Stimulated activated naive CD8-positive, alpha-beta T cell treated with anti-CD3 and anti-CD28 coated beads, Interleukin-15, amount 100 ng/mL, for 72 hours (primary cell): Measurements from ENCODE around the gene ZDHHC24.
"Not testable (repeated sequence)": the region's sequence is repeated elsewhere in the genome, so short reads cannot be mapped to it uniquely, and the experiment has no call there.

Source experiments
- ATAC-seq: fragments of 150-1000 bp; cut with Tn5 transposase; 2 replicates; pipeline ENCODE4 v1.10.0; 2021; ENCODE audit warnings: mild to moderate bottlenecking, moderate library complexity
- DNase-seq, 2 donors: peaks; one replicate each; pipeline ENCODE4 v3.0.0; 2021 to 2022
- H3K27ac Mint-ChIP-seq, 2 donors: one replicate each; pipeline ENCODE4 v1.8.0; 2022; ENCODE audit warnings: mild to moderate bottlenecking in 2 of 2, mixed read lengths in 2 of 2, moderate library complexity in 2 of 2
- H3K27me3 Mint-ChIP-seq: one replicate; pipeline ENCODE4 v1.8.0; 2022; ENCODE audit warnings: mixed read lengths
- H3K4me1 Mint-ChIP-seq: one replicate; pipeline ENCODE4 v1.8.0; 2022; ENCODE audit warnings: mild to moderate bottlenecking, mixed read lengths
- H3K4me3 Mint-ChIP-seq, 2 donors: one replicate each; pipeline ENCODE4 v1.8.0; 2022; ENCODE audit warnings: mild to moderate bottlenecking in 2 of 2, mixed read lengths in 2 of 2, moderate library complexity in 1 of 2
- H3K9me3 Mint-ChIP-seq, 2 donors: one replicate each; pipeline ENCODE4 v1.8.0; 2022; ENCODE audit warnings: mixed read lengths in 2 of 2

ZDHHC24 gene

GRCh38 chr11:66542362-66542761 is 3.5 kb downstream of the ZDHHC24 start:
- Mint-ChIP-seq H3K27ac (peak overlapping the region in 1 of 2 donors; percentile 17), H3K9me3 (no peaks in the 10 kb centered on the region), H3K4me3 (no peak overlapping the region), H3K4me1 (peaks cover 41% of the 10 kb centered on the region), H3K27me3 (no peaks in the 10 kb centered on the region)
- DNase-seq (no peak), ATAC-seq (no peak)

DNA sequence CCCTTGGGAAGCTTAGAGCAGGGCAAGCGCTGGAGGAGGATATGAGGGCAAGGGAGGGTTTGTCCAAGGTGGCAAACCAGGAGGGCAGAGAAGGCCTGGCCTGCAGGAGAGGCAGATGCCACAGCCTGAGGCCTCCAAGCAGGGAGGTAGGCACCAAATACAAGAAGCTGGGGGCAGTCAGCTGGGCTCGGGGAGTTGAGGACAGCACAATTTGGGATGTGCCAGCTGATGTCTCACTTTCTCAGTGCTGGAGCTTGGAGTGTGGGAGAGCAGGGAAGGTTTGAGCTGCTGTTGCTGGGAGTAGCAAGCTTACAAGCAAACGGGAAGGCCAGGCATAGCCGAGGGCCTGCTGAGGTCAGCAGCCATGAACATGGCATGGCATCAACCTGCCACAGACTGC is 4.0 kb downstream of the ZDHHC24 start:
- peak overlapping the region; percentile 40 to 90 for H3K27ac Mint-ChIP-seq
- no peaks in the 10 kb centered on the region for H3K27me3 Mint-ChIP-seq
- ATAC-seq = no peak
- H3K9me3 Mint-ChIP-seq = no peaks in the 10 kb centered on the region
- no peak for DNase-seq
- H3K4me3 Mint-ChIP-seq = no peak overlapping the region
- peaks cover 41% of the 10 kb centered on the region for H3K4me1 Mint-ChIP-seq

DNA sequence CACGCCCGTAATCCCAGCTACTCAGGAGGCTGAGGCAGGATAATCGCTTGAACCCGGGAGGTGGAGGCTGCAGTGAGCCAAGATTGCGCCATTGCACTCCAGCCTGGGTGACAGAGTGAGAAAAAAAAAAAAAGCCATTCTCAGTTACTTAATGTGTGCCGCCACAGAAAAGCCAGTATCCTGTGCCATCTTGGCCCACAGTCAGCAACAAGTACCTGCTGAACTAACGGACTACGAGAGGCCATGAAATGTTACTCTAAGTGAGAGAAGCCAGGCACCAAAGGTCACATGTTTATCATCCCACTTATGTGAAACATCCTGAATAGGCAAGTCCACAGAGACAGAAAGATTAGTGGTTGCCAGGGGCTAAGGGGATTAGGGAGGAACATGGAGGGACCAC is 5.2 kb downstream of the ZDHHC24 start:
- not testable (repeated sequence) for H3K4me3 Mint-ChIP-seq, H3K9me3 Mint-ChIP-seq, H3K27me3 Mint-ChIP-seq, DNase-seq, H3K27ac Mint-ChIP-seq, ATAC-seq
- H3K4me1 Mint-ChIP-seq = peaks cover 41% of the 10 kb centered on the region

DNA sequence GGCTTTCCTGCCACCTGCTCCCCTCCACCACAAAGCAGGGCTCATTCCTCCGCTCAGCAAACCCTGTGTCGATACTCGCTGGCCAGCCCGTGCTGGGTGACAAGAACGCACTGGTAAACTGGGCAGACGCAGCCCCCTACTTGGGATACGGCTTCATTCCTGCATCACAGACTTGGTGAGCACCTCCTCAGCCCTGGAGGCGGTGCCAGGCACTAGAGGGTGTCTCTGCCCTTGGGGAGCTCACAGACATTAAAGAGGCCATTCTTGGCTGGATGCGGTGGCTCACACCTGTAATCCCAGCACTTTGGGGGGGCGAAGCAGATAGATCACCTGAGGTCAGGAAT is 6.0 kb downstream of the ZDHHC24 start:
- DNase-seq = no peak
- H3K4me1 Mint-ChIP-seq = peaks cover 35% of the 10 kb centered on the region
- no peak overlapping the region for H3K4me3 Mint-ChIP-seq
- ATAC-seq = no peak
- no peaks in the 10 kb centered on the region for H3K27me3 Mint-ChIP-seq
- H3K27ac Mint-ChIP-seq = no peak overlapping the region
- no peaks in the 10 kb centered on the region for H3K9me3 Mint-ChIP-seq

- Mint-ChIP-seq H3K4me3 (no peak overlapping the region), H3K4me1 (peaks cover 32% of the 10 kb centered on the region), H3K9me3 (no peaks in the 10 kb centered on the region), H3K27me3 (no peaks in the 10 kb centered on the region), H3K27ac (peak overlapping the region; percentile 21 to 71)
- DNase-seq (no peak), ATAC-seq (no peak)
These were observed 6.5 kb downstream of the ZDHHC24 start for GRCh38 chr11:66539170-66539869.

GRCh38 chr11:66532784-66533183 is 13.1 kb downstream of the ZDHHC24 start:
- peak overlapping the region in 1 of 2 donors; percentile 84 for H3K27ac Mint-ChIP-seq
- no peak overlapping the region for H3K4me3 Mint-ChIP-seq
- H3K4me1 Mint-ChIP-seq = peaks cover 6% of the 10 kb centered on the region
- no peak for ATAC-seq
- DNase-seq = no peak
- H3K9me3 Mint-ChIP-seq = no peaks in the 10 kb centered on the region
- no peaks in the 10 kb centered on the region for H3K27me3 Mint-ChIP-seq

DNA sequence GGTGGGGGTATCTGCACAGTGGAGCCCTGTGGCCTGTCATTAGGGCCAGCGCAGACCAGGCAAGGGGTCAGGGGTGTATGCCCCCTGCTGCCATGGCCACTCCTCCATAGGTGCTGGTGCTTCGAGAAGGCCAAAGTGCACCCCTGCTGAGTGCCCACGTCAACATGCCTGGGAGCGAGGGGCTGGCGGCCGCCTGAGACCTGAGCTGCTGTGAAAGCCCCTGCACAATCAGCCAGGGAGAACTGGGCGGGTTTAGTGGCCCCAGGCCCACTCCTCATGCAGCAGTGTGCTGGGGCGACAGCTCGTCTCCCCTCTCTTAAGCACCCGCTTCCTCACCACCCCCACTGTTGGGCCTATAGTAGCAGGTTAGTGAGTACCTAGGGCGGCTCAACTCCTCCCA is 14.0 kb downstream of the ZDHHC24 start:
- H3K4me1 Mint-ChIP-seq = peaks cover 6% of the 10 kb centered on the region

GRCh38 chr11:66530927-66531709 is 14.7 kb downstream of the ZDHHC24 start:
- ATAC-seq (peak; percentile 15), DNase-seq (no peak)
- no peaks in the 10 kb centered on the region for H3K9me3 Mint-ChIP-seq
- peak overlapping the region in 1 of 2 donors; percentile 81 for H3K27ac Mint-ChIP-seq
- peaks cover 6% of the 10 kb centered on the region for H3K4me1 Mint-ChIP-seq
- H3K4me3 Mint-ChIP-seq = no peak overlapping the region
- H3K27me3 Mint-ChIP-seq = no peaks in the 10 kb centered on the region

More for the DNA sequence above, 14.0 kb downstream of the ZDHHC24 start:
- Mint-ChIP-seq H3K27ac (no peak overlapping the region), H3K9me3 (no peaks in the 10 kb centered on the region), H3K4me3 (no peak overlapping the region), H3K27me3 (no peaks in the 10 kb centered on the region)
- DNase-seq (no peak), ATAC-seq (no peak)

GRCh38 chr11:66529655-66530054 is 16.2 kb downstream of the ZDHHC24 start:
- Mint-ChIP-seq H3K4me1 (peaks cover 6% of the 10 kb centered on the region), H3K27me3 (no peaks in the 10 kb centered on the region), H3K27ac (no peak overlapping the region), H3K4me3 (no peak overlapping the region), H3K9me3 (no peaks in the 10 kb centered on the region)
- ATAC-seq (no peak), DNase-seq (no peak)

DNA sequence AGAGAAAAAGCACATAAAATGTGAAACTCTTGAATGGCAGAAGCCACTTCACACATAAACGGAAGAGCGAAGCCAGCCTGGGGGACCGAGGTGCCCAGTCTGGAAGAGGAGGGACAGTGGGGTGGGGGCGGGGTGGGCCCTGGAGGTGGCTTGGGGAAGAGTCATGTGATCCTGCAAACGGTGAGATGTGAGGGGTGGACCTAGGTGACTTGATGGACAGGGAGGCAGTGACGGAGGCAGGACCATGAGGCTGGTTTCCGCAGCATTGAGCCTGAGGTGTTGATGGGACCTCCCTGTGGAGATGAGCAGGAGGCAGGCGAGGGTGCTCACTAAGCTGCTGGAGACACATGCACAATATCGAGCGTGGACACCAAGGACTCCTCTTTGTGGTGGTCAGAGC is 16.8 kb downstream of the ZDHHC24 start:
- DNase-seq (no peak), ATAC-seq (no peak)
- Mint-ChIP-seq H3K4me3 (no peak overlapping the region), H3K27ac (no peak overlapping the region), H3K9me3 (no peaks in the 10 kb centered on the region), H3K27me3 (no peaks in the 10 kb centered on the region), H3K4me1 (peaks cover 6% of the 10 kb centered on the region)

- Mint-ChIP-seq H3K4me3 (no peak overlapping the region), H3K27ac (no peak overlapping the region), H3K9me3 (no peaks in the 10 kb centered on the region), H3K4me1 (no peaks in the 10 kb centered on the region), H3K27me3 (no peaks in the 10 kb centered on the region)
- ATAC-seq (no peak), DNase-seq (no peak)
These were observed 21.4 kb downstream of the ZDHHC24 start for GRCh38 chr11:66524304-66525040.

- DNase-seq = no peak
- Mint-ChIP-seq H3K4me3 (no peak overlapping the region), H3K9me3 (no peaks in the 10 kb centered on the region), H3K27me3 (no peaks in the 10 kb centered on the region), H3K27ac (peak overlapping the region in 1 of 2 donors; percentile 61), H3K4me1 (no peaks in the 10 kb centered on the region)
- no peak for ATAC-seq
These were observed 22.2 kb downstream of the ZDHHC24 start for GRCh38 chr11:66523611-66524010.

DNA sequence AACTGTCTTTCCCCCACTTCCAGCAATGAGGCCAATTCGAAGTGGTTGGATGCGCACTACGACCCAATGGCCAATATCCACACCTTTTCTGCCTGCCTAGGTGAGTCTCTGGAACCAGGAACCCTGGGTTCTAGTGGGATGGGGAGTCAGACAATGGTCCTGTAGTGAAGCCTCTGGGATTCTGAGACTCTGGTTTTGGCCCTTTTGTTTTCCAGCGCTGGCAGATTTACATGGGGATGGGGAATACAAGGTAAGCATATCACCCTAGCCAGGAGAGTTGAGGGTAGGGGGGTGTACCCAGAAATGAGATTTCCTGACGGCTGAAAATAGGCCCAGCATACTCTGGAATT is 34.9 kb downstream of the ZDHHC24 start:
- DNase-seq (no peak), ATAC-seq (no peak)
- Mint-ChIP-seq H3K27me3 (no peaks in the 10 kb centered on the region), H3K27ac (peak overlapping the region in 1 of 2 donors; percentile 65), H3K4me3 (peak overlapping the region; percentile 95), H3K4me1 (peaks cover 16% of the 10 kb centered on the region), H3K9me3 (no peaks in the 10 kb centered on the region)

GRCh38 chr11:66510271-66510989 is 35.4 kb downstream of the ZDHHC24 start, which contains the start of gene BBS1:
TSS of gene BBS1 (plus strand) at chr11:66510635. CDS start at chr11:66510660, 25 bp downstream.
- Mint-ChIP-seq H3K27ac (peak within 1 kb of the TSS; percentile 59 to 65), H3K4me1 (peaks cover 16% of the 10 kb centered on the region), H3K9me3 (no peaks in the 10 kb centered on the region), H3K27me3 (no peaks in the 10 kb centered on the region), H3K4me3 (peak within 1 kb of the TSS; percentile 95)
- peak; percentile 99 for ATAC-seq
- DNase-seq = peak; percentile 80

GRCh38 chr11:66509131-66509561 is 36.7 kb downstream of the ZDHHC24 start:
- Mint-ChIP-seq H3K27ac (no peak overlapping the region), H3K4me1 (peaks cover 16% of the 10 kb centered on the region), H3K27me3 (no peaks in the 10 kb centered on the region), H3K9me3 (no peaks in the 10 kb centered on the region), H3K4me3 (no peak overlapping the region)
- no peak for DNase-seq
- ATAC-seq = no peak
